HUES6 (cell line): ENCODE results near the gene NHERF1.

Experiments
- H3K27ac ChIP-seq: 2 replicates; pipeline ENCODE4 v1.7.0; 2013; ENCODE audit warnings: low read depth, mild to moderate bottlenecking, low read length, inconsistent platforms
- H3K27me3 ChIP-seq: 2 replicates; pipeline ENCODE4 v1.6.1; 2013; ENCODE audit warnings: low read length; ENCODE audit not compliant: control insufficient read depth, insufficient read depth
- H3K36me3 ChIP-seq: 2 replicates; pipeline ENCODE4 v1.6.1; 2013; ENCODE audit warnings: low read length; ENCODE audit not compliant: control insufficient read depth, insufficient read depth
- H3K4me1 ChIP-seq: 2 replicates; pipeline ENCODE4 v1.6.1; 2013; ENCODE audit warnings: low read length; ENCODE audit not compliant: control insufficient read depth, insufficient read depth
- H3K4me3 ChIP-seq: 2 replicates; pipeline ENCODE4 v1.5.1; 2013; ENCODE audit warnings: low read depth, low read length
- H3K9ac ChIP-seq: one replicate; pipeline ENCODE4 v1.6.1; 2013; ENCODE audit warnings: mild to moderate bottlenecking, low read length
- H3K9me3 ChIP-seq: 2 replicates; pipeline ENCODE4 v1.6.1; 2013; ENCODE audit warnings: low read depth, low read length; ENCODE audit not compliant: control insufficient read depth, insufficient read depth

NHERF1 gene

DNA sequence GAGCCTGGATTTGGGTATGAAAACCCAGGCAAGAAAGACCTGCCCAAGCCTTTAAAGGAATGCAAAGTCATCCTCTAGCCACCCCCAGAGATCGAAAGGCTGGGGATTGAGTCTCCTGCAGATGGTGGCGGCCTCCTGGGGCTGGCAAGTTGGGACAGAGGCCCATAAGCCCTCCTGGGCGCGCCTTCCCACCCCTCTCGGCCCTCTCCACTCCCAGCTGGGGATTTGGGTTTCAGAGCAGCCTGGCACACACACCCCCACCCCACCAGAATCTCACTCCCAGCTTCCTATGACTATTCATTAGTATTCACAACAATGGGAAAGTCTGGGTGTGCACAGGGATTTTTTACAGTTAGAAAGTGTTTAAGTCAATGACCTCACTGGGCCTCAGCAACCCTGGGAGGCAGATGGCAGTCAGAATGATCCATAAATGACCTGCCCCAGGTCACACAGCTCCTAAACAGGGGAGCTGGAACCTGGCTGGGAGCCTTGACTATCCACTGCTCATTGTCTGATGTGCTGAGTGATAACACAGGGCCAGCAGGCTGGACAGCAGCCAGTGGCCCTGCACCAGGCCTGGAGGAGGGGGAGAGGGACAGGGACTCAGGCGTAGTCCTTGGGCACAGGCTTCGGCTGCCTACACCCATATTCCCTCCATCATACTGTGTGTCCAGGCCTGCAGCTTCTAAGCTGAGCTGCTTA, 12.1 kb downstream of the NHERF1 start:
- H3K4me3 ChIP-seq, result peak overlapping the region; percentile 24; the same call in 1 of the 2 replicates

DNA sequence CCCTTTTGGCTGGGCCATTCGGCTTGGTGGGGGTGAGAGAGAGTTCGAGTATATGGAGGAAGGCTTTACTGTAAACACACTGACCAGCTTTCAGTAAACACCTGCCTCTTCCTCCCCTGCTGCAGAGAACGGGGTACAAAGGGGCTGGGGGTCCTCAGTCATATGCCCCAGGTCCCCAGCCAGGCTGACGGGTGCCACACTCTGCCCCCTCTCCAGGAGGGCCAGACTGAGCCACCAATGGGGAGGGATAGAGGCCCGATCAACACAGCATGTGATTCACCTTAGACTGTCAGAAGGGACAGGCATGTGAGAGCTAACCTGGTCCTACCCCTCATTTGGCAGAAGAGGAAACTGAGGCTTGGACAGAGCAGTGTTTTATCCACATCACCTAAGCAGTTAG, 13.0 kb downstream of the NHERF1 start:
- Histone ChIP-seq H3K9me3 (no peaks in the 10 kb centered on the region), H3K4me1 (peaks cover 63% of the 10 kb centered on the region), H3K36me3 (peaks cover 9% of the 10 kb centered on the region; the same call in 1 of the 2 replicates), H3K9ac (no peak overlapping the region), H3K27me3 (no peaks in the 10 kb centered on the region), H3K4me3 (no peak overlapping the region), H3K27ac (no peak overlapping the region)

More for the DNA sequence above, 12.1 kb downstream of the NHERF1 start:
- 0 out of 2 replicates have a peak, but pooled peaks cover 6% of the 10 kb centered on the region for H3K36me3 ChIP-seq
- no peaks in the 10 kb centered on the region for H3K27me3 ChIP-seq
- peak overlapping the region; percentile 75 for H3K27ac ChIP-seq
- H3K9ac ChIP-seq, result peak overlapping the region; percentile 63
- no peaks in the 10 kb centered on the region for H3K9me3 ChIP-seq
- H3K4me1 ChIP-seq, result peaks cover 63% of the 10 kb centered on the region

DNA sequence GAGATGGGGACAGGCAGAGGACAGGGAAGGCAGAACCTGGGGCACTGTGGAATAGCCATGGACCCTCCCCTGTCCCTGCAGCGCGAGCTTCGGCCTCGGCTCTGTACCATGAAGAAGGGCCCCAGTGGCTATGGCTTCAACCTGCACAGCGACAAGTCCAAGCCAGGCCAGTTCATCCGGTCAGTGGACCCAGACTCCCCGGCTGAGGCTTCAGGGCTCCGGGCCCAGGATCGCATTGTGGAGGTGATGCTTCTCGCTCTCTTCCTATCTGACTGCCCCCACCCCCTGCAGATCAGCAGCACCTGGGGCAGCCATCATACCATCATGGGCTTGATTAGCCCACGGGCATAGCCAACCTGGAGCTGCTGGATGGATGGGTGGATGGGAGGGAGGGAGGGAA, 13.5 kb downstream of the NHERF1 start:
- Histone ChIP-seq H3K27ac (no peak overlapping the region), H3K9me3 (no peaks in the 10 kb centered on the region), H3K27me3 (no peaks in the 10 kb centered on the region), H3K4me1 (peaks cover 63% of the 10 kb centered on the region), H3K36me3 (peaks cover 11% of the 10 kb centered on the region; the same call in 1 of the 2 replicates), H3K9ac (no peak overlapping the region), H3K4me3 (no peak overlapping the region)

DNA sequence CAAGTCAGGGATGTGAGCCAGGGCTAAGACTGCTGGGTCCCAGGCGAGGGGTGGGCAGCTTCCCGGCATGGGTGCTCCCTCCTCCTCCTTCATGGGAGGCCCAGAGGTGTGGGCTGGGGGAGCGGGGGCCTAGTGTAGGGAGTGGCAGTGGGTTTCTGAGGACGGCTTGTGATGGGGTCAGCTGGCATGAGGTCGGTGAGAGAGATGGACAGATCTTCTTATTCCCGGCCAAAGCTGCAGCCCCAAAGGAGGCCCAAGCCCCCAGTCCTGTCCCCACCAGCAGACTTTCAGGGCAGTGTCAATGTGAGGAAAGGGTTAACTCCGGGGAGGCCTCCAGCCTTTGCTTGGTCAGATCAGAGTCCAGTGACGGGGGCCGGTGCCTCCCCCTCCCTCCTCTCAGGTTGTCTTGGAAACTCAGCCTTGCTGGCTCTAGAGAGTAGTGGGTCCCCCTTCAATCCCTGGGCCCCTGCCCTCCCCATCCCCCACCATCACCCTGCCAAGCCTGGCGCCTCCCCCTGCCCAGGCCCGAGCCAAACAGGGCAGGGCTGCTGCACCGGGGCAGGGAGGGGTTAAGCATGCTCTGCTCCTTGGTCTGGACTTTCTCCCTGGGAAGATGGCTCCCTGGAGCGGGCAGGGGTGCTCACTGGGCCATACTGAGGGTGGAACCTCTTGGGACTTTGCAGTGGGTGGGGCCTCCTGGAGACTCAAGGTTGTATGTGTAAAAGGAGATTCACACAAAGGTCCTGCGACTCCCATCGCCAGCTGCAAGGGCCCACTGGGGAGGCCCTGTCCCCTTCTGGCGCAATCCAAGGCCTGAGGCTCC, 15.3 kb downstream of the NHERF1 start:
- H3K27ac ChIP-seq, result no peak overlapping the region
- no peak overlapping the region for H3K4me3 ChIP-seq

DNA sequence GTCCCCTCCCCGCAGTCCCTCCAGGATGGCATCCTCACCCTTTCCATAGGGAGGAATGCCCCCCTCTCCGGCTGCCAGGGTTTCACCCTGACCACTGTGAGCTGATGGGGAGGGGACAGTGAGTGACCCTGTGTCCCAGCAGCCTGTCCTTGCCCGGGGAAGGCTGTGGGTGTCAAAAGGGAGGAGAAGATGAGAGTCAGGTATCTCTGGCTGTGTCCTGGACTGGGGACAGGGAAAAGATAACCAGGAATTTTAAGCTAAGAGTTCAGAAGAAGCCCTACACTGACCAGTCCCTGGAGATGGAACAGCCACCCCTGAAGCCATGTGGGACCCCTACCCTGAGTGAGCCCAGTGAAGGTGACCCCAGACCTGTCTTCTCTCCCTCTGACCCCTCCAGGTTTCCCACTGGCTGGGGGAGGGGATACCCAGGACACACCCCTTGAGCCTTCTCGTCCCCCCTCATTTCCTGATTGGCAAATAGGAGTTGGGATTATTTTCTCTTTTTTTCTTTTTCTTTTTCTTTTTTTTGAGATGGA, 16.4 kb downstream of the NHERF1 start:
- Histone ChIP-seq H3K27me3 (no peaks in the 10 kb centered on the region), H3K27ac (no peak overlapping the region), H3K36me3 (peaks cover 32% of the 10 kb centered on the region), H3K9ac (no peak overlapping the region), H3K4me3 (no peak overlapping the region), H3K9me3 (no peaks in the 10 kb centered on the region), H3K4me1 (peaks cover 34% of the 10 kb centered on the region)

More for the DNA sequence above, 15.3 kb downstream of the NHERF1 start:
- Histone ChIP-seq H3K9me3 (no peaks in the 10 kb centered on the region), H3K27me3 (no peaks in the 10 kb centered on the region), H3K36me3 (peaks cover 22% of the 10 kb centered on the region), H3K9ac (no peak overlapping the region), H3K4me1 (peaks cover 44% of the 10 kb centered on the region)

DNA sequence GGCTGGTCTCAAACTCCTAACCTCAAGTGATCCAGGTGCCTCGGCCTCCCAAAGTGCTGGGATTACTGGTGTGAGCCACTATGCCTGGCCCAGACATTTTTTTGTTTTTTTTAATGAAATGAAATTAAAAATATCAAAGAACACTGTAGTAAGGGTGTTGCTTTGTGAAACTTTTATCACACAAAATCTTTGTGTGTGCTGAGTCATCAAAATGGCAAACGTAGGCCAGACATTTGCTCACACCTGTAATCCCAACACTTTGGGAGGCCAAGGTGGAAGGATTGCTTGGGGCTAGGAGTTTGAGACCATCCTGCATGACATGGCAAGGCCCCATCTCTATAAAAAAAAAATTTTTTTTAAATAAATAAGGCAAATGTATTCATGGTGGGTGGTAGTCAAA, 18.0 kb downstream of the NHERF1 start:
- H3K9ac ChIP-seq, result no peak overlapping the region
- H3K4me1 ChIP-seq, result peaks cover 18% of the 10 kb centered on the region
- no peaks in the 10 kb centered on the region for H3K9me3 ChIP-seq
- H3K4me3 ChIP-seq, result no peak overlapping the region
- H3K27ac ChIP-seq, result no peak overlapping the region
- H3K36me3 ChIP-seq, result peaks cover 46% of the 10 kb centered on the region
- no peaks in the 10 kb centered on the region for H3K27me3 ChIP-seq

DNA sequence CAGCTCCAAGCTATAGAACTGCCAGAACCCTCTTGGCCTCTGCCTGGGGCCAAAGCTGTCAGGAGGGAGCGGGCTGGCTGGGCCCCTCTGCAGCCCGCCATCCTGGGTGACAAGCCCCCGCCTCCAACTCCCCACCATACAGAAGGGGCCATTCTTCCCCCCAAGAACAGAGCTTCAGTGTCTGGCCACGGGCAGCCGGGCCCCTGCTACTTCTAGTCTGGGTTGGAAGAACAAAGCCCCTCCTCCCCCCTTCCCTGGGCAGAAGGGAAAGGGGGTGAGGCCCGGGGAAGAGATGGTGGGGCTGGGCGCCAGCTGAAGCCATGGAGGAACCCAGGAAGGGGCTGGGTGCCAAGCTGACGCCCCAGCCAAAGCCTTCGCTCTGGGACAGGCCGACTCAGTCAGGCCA, 18.7 kb downstream of the NHERF1 start:
- Histone ChIP-seq H3K9me3 (no peaks in the 10 kb centered on the region), H3K4me3 (no peak overlapping the region), H3K27me3 (no peaks in the 10 kb centered on the region), H3K9ac (no peak overlapping the region), H3K4me1 (peaks cover 12% of the 10 kb centered on the region), H3K27ac (no peak overlapping the region), H3K36me3 (peaks cover 53% of the 10 kb centered on the region)

DNA sequence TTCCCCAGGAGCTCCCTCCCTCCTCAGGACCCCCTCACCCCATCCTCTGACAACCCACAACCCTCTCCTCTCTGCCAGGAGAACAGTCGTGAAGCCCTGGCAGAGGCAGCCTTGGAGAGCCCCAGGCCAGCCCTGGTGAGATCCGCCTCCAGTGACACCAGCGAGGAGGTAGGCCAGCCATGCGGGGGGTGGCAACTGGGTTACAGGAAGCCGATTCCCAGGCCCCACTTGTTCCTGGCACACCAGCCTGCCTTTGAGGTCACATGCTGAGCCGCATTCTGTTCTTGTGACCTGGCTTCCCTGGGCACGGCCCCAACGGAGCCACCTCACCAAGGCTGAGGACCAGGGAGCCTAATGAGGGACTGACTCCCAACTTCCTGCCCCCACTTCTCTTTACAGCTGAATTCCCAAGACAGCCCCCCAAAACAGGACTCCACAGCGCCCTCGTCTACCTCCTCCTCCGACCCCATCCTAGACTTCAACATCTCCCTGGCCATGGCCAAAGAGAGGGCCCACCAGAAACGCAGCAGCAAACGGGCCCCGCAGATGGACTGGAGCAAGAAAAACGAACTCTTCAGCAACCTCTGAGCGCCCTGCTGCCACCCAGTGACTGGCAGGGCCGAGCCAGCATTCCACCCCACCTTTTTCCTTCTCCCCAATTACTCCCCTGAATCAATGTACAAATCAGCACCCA, 19.8 kb downstream of the NHERF1 start:
- peaks cover 11% of the 10 kb centered on the region for H3K4me1 ChIP-seq
- H3K36me3 ChIP-seq, result peaks cover 64% of the 10 kb centered on the region
- H3K4me3 ChIP-seq, result no peak overlapping the region
- no peak overlapping the region for H3K27ac ChIP-seq
- H3K9ac ChIP-seq, result no peak overlapping the region
- H3K27me3 ChIP-seq, result no peaks in the 10 kb centered on the region
- no peaks in the 10 kb centered on the region for H3K9me3 ChIP-seq

DNA sequence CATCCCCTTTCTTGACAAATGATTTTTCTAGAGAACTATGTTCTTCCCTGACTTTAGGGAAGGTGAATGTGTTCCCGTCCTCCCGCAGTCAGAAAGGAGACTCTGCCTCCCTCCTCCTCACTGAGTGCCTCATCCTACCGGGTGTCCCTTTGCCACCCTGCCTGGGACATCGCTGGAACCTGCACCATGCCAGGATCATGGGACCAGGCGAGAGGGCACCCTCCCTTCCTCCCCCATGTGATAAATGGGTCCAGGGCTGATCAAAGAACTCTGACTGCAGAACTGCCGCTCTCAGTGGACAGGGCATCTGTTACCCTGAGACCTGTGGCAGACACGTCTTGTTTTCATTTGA, 20.3 kb downstream of the NHERF1 start:
- H3K36me3 ChIP-seq, result peaks cover 69% of the 10 kb centered on the region
- no peaks in the 10 kb centered on the region for H3K27me3 ChIP-seq
- H3K4me3 ChIP-seq, result no peak overlapping the region
- no peak overlapping the region for H3K27ac ChIP-seq
- H3K4me1 ChIP-seq, result peaks cover 6% of the 10 kb centered on the region; the same call in 1 of the 2 replicates
- H3K9me3 ChIP-seq, result no peaks in the 10 kb centered on the region
- no peak overlapping the region for H3K9ac ChIP-seq

DNA sequence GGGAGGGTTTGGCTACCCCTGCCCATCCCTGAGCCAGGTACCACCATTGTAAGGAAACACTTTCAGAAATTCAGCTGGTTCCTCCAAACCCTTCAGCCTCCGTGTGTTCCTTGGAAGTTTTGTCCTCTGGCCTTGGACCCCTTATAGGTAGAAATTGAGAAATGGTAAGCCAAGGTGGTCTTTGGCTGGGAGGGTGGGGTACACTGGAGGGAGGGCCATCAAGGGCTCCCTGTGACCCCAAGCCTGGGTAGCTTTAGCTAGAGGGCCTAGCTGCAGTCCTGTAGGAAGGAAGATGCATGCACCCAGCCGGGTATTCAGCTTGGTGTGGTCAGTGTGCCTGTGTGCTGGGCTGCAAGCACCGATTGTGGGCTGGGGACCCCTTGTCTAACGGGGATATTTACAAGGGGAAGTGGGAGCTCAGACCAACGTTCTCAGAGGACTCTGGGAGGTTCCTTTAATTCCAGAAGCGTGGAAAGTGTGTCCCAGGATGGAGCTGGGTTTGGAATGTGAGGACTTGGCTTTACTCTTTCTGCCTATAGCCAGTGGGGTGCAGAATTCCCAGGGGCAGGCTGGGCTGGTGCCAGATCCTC, 20.9 kb downstream of the NHERF1 start:
- H3K4me3 ChIP-seq, result no peak overlapping the region
- H3K27ac ChIP-seq, result no peak overlapping the region
- H3K27me3 ChIP-seq, result no peaks in the 10 kb centered on the region
- peaks cover under 1% of the 10 kb centered on the region; the same call in 1 of the 2 replicates for H3K4me1 ChIP-seq
- no peaks in the 10 kb centered on the region for H3K9me3 ChIP-seq
- H3K9ac ChIP-seq, result no peak overlapping the region
- peaks cover 75% of the 10 kb centered on the region for H3K36me3 ChIP-seq
